ENCODE data around the gene CTNNA2.

The CTNNA2 gene

DNA sequence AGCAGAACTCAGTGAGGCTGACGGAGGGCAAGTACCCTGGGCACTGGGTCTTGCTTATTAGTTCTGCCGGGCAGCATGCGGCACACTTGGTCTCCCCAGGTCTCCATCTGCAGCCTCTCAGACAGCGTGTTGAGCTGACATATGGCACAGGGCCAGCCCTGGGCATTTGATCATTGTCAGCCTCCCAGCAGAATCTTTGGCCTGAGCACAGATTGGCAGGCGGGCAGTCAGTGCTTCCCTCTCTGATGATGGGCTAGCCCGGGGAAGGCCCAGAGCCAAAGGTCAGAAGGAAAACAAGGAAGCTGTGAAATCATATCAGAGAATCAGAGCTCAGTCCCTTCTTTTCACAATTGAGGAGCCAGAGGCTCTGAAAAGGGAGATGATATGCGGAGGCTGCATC, 941.8 kb downstream of the CTNNA2 start:
- no peak for DNase-seq

DNA sequence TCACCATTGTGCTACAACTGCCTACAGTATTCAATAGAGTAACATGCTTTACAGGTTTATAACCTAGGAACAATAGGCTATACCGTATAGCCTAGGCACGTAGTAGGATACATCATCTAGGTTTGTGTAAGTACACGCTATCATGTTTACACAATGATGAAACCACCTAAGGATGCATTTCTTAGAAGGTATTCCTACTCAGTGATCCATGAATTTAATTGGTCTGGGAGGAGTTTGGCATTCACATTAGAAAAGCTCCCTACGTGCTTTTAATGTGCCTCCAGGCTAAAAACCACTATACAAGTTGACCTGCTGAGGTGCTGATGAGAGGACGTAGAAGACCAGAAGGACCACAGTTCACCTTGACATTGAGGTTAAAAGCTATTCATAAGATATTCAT, 946.2 kb downstream of the CTNNA2 start:
- DNase-seq = no peak

DNA sequence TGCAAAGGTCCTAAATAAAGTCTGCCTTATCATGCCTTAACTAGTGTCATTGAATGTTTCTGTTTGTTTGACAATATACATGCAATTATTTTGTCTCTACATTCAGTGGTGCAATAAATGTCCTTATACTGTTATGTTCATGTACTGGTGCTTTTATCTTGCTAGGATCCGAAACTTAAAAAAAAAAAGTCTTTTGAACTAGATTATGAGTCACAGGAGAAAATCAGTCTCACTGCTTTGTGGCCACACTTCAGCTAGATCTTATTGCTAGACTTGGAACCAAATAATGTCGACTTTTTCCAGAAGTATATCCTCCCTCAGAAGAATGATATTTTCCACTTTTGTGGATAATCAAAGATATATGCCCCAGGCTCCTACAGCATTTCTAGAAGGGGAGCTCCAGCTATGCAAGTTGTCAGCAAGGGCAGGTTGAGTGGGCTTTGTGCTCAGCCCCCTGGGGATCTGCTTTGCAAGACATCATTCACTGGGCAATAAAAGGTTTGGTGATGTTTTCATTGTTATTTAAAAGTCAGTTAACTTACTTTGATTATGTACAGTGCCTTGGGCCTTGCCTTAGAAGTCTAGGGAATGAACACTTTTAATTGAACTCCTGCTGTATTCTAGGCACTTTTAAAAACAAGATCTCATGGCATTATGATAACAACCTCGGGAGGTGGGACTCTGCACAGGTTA, 948.8 kb downstream of the CTNNA2 start:
- no peak for DNase-seq

DNA sequence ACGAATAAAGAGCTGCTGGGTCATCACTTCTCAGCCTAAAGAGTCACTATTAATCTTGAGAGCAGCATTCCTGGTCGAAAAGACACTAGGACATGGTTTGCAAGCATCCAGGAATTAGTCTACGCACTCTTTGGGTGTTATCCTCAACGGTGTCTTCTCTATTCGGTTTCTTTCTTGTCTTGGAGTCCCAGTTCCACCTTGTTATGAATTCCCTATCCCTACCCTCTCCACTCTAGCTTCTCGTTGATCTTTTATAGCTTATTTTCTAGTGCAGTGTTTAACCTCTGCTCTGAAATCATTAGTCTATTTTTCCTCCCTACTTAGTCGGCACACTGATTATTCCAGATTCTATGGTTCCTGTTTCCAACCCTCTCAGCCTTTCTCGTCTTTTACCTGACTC, 949.8 kb downstream of the CTNNA2 start:
- DNase-seq = no peak

DNA sequence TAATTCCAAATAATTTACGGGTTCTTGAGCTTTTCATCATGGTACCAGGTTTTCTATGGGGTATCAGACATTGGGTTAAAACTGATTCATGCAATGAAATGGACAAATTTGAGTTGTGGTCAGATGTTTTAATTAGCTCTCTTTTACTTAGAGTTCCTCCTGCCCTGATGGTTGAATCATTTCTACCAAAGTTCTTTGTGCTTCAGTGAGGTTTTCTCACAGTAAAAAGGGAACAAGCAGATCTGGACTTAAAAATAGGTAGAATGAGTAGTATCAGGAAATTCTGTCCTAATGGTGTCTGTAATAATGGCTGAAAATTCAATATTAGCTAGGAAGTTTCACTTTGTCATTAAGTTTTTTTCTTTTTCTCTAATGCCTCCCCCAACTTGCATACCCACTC, 951.4 kb downstream of the CTNNA2 start:
- no peak for DNase-seq

DNA sequence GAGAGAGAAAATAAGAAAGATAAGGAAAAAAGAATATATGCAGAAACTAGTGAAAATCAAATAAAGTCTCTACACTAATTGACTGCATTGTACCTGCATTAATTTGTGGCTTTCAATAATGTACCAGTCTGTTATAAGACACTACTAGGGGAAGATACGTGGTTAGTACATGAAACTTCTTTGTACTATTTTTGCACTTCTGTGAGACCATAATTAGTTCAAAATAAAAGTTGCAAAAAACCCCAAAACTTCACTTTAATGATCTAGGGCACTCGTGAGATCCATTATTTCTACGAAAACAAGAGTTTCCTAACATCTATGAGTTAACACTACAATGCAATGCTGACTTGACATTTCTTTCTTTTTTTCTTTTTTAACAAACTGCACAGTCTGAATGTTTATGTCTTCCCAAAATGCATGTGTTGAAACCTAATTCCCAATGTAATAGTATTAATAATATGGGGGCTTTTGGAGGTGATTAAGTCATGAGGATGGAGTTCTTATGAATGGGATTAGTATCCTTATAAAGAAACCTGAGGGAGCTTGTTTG, 954.5 kb downstream of the CTNNA2 start:
- no peak for DNase-seq

DNA sequence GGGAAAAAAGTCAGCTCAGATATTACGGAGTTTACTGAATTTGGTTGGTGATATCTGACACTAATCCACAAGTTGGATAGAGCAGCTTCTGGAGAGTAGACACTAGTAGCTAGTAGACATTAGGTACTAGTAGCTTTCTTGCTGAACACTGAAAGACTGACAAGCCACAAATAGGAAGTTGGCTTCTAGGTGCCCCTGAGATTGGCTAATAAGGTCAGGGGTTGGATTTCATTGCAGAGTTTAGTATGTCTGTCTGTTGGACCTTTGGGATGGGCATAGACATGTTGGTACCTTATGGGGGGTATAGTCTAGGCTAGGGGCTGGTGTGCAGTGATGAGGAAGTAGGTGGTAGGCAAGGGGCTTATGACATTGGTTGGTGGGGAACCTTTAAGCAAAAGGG, 956.6 kb downstream of the CTNNA2 start:
- no peak for DNase-seq

DNA sequence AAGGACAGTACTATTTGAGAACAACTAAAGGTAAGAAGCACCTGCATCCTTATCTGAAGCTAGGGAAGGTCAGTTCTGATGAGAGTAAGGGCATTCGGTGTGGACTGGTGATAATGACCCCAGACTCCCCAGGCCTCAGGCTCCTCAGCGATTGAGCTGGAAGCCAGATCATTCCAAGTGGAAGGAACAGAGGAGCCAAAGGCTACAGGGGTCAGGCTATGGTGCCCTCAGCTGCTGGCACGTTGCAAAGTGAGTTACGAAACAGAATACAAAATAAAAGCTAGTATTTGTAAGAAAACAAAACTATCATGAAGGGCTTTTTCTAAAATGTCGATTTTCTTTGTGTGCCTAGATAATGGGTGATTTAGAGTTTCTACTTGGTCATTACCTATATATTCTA, 960.2 kb downstream of the CTNNA2 start:
- DNase-seq = no peak

DNA sequence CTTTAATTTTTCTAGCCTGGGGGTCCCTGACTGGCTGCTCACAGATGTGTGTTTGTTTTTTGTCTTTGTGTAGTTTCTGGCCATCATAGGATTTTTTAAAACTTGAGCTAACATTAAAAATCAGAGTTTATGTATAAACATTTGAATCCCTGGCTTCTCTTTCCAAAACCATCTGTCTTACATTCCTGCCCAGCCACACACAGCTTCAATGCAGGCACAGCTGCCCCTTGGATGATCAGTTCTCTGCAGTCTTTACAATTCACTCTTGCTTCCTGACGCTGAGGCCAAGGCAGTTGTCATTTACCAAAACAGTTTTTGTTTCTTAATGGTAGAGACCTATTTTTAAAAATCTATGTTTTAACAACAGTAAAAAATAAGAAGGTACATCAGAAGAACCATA, 960.9 kb downstream of the CTNNA2 start:
- DNase-seq = no peak

DNA sequence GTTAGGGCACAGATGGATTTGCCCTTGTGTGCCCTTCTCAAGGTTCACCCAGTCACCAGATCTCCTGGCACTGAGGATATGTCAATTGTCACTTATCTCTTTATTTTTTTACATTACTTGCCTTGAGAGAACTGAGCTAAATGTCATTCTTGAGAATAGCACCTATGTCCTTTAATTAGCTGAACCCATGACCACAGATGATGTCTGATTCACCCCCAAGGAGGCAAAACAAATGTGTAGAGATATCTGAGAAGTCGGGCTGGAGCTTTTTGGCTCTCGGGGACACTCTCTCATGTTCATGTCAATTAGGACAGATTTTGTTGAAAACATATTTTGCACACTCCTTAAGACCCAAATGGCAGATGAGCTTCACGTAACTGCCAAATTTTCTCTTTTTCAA, 963.1 kb downstream of the CTNNA2 start:
- DNase-seq = no peak

DNA sequence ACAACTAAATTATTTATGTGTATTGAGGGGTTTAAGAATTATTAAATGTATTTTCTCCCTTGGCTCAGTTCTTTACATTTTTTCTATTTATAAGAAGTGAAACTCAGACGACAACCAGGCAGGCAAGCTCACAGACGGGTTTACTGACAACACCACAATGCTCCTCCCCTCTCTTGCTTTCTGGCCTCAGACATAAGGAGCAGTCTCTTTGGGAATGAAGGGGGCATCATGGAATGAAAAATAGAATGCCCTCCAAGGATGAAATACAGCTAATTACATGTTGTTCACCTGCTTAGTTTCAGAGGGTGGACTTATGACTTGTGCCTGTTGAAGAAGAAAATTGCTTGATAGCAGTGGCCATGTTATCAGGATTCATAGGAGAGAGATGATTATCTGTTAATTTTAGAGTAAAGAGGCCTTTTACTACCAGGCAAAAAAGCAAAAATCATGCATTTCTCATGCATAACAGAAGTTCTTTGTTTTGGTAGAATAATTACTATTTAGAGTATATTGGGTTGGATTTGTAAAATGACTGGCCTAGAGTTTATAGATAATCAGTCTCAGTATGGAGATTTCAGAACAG, 963.8 kb downstream of the CTNNA2 start:
- DNase-seq = no peak

DNA sequence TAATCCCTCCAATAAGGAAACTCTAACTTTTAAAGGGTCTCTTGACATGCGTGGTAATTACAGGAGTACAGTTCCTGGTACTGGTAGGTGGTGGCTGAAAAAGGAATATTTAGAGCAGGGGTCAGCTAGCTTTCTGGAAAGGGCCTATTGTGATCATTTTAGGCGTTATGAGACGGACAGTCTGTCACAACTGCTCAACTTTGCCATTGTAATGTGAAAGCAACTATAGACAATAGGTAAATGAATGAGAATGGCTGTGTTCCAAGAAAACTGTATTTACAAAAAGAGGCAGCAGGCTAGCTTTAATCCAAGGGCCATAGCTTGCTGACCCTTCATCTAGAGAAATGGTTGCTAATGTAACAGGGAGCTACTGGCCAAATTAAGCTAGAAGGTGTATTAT, 969.4 kb downstream of the CTNNA2 start:
- DNase-seq = no peak

DNA sequence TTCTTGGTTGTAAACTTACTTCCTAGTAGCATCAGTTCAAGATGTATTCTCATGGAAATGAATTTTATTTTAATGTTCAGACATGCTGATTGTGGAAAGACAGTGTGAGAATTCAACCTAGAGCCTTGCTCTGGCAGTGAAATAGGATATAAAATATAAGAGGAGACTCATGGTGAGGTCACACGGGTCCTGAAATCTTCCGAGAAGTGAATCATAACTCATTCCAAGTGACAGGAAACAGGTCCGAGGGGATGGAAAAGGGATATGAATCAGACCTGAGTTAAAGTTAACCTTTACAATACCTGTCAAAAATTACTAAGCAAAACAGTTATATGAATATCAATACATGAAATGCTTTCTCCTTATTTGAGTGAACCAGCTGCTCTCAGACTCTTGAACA, 976.9 kb downstream of the CTNNA2 start:
- no peak for DNase-seq

DNA sequence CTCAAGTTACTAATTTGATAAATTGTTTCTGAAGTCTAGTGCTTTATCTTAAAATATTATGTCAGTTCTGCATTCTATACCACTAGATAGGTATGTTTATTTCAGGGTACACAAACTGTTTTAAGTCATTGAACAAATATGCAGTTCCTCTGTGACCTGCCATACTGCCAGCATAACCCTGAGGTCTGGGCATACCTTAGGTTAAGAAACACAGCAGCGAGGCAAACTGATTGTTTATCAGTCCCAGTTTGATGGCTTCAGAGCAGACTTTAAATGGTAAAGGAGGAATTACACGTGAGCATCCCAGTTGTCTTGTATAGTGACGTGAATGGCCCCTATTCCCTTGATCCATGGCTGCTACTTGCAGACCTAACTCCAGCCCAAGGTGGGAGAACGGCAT, 978.1 kb downstream of the CTNNA2 start:
- DNase-seq = no peak

DNA sequence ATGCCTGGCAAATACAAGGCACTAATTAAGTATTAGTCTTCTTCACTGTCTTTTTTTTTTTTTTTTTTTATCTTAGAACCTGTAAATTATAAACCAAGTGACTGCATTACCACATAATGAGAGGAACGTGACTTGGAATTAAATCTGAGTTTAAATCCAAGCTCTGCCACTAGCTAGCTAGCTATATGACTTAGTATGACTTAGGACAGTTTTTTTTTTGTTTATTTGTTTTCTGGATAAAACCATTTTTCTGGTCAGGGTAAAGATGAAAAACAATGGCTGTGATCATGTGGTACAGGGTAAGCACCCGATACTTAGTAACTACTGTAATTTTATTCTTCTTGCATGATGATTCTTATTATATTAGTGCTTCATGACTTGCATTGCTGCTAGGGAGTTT, 983.5 kb downstream of the CTNNA2 start:
- DNase-seq = no peak

DNA sequence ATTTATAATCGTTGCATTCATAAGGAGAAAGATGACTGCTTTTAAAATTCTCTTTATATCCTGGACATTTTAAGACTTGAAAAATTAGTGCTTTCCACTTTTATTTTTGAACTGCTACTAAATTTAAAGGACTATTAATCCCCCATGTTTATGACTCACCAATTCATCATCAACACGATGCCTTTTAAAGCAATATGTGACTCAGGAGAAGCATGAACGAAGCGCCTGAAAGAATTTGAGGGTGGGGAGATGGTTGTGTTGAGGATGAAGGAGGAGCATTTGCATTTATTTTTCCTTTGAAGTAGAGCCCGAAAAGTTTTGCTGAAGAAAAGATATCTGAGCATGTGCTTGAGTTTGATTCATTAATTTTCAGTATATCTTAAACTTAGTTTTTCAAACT, 983.9 kb downstream of the CTNNA2 start:
- no peak for DNase-seq

DNA sequence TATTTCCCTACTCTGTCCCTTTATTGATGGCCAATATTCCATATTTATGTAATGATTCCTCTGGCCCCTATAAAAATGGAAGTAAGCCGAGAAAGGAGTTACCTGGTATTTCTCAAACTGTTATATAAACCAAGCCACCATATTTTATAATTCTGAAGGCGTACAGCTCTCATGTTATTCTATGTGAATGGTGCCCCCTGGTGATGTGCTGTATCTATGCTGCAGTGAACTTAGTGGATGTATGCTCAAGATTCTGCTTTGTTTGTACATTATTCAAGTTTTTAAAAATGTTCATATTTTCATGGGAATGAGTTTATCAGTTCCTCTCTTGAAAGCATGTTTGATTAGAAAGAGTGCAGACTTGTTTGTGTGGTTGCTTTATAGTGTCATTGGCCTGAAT, 986.2 kb downstream of the CTNNA2 start:
- no peak for DNase-seq

DNA sequence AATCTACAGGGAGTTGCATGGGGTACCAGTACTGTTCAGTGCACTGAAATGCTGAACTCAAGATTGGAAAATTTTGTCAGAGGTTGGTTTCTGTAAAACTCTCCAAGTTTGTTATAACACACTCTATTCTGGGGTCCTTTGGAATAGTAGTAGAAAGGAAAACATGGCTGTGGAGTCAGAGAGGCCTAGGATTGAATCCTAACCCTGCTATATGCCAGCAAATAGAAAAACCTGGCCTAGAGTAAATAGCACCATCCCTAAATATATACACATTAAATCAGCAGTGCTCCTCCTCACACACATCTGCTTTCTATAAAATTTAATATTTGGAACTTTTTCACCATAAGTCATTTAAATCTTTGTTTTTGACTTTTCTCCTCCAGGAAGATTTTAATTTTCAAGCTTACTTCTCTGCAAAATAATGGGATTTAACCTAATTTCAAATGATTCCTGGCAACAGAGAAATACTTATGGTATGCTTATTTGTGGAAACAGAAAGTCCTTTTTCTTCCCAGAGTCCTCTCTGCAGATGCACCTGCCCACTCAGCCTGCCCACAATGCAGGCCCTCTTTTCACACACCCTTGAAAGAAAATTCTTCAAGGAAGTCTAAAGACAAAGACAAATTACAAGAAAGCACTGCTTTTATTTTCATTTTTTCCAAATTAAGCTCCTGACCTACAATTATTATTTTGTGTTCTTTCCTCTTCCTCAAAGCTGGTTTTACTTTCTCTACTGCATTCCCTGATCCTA, 989.2 kb downstream of the CTNNA2 start:
- DNase-seq = no peak

DNA sequence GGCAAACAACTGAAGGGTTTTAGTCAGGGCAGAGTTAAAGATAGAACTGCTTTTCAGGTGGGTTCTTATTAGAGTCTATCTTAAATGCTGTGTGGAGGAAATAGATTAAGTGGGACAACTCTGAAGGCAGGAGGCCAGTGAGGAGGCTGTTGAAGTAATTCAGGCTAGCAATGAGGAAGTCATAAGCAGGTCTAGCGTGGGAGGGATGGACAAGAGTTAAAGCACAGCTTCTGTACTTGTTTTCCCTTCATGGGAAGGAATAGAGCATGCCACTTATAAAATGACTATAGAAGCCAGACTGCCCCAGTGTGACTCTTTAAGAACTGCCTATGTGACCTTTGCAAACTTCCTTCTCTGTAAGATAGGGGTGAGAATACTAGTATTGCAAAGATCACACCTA, 993.7 kb downstream of the CTNNA2 start:
- DNase-seq = no peak

DNA sequence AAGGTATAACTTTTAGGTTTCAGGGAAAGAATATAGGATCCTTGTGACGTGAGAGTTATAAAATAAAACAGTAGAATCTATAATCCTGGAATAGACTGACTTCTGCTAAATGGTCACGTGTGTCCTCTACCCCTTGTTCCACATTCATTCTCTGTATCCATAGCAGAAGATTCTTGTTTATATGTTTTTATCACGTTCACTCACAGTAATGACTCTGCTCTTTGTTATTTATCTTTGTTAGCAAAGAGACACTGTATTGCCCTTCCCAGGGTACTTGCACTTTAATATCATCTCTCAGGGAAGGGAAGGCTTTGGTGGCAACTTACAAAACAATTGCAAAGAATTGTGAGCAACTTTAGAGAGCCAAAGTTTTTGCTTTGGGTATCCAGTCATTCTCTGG, 997.9 kb downstream of the CTNNA2 start:
- no peak for DNase-seq

DNA sequence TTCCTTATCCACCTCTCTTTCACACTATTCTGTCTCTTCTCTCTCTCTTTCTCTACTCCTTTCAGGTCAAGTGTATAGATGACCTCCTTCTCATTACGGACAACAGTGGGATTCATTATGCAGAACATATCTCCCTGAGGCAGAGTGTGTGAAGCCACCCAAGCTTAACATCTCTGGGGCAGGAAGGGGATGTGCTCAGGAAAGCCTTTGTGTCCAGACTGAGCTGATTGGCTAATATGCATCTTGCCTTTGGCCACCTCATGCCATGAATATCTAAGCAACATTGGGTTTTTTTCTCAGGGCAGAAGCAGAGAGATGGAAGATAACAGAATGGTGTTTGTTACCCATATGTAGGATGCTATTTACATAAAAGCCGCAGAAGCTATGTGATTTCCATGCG, 1003.1 kb downstream of the CTNNA2 start:
- DNase-seq = no peak

DNA sequence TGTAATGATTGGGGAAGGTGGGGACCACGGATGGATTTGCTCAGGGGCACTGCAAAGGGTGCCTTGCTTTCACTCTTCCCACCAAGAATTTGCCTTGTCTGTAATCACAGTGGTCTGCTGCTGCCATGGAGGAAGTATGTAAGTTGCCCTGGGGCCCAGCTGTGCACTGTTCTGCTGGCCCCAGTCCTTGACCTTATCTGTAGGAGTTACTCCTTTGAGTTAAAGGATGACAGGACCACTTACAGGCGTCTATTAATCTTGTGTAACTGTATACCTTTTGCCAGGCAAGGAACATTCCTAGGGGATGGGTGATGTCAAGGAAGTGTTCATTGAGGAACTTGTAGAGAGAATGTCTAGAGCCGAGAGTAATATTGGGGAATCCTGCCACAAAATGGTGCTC, 1004.5 kb downstream of the CTNNA2 start:
- DNase-seq = no peak

DNA sequence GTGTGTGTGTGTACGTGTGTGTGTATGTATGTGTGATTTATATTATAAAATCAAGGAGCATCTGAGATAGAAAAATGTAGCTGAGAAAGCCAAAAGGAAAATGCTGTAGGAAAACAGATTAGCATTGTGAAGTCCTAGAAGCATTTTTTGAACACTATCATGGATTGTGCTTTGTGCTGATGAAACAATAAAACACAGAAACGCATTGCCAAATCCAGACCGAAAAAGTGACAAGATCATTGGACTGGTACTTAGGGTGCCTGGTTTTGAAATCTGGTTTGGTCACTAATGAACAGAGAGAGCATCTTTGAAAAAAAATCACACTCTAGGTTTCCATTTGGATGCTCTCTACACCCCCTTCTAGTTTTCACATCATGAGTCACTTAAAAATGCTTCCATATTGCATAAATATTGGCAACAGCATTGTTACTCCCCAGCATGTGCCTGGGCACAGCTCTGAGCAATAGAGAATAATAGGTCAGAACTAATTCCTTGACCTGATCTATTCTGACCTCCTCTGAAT, 1006.3 kb downstream of the CTNNA2 start:
- DNase-seq = no peak

DNA sequence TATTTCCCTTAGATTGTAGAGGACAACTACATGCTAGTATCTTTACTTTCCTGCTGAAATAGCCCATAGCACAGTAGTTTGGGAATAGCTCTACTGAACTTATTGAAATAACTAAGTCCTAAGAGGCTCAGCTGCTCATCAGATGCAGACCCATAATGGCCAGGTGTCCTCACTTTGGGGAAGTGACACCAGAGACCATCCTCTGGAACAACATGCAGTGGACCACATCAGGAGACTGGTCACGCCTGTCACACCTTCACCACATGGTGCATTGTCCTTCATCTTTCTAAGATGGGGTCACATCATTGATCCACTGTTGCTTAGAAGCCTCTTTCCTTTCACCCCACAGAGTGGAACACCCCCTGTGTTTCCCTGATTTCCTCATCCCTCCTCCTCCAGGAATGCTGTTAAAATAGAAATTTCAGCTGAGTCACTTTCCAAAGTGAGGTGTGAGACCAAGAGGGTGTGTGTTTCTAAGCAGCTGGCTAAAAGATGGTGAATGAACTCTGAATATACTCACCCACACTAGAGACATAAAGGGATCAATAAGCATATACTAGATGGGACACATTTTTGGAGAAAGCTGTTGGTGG, 1006.9 kb downstream of the CTNNA2 start:
- no peak for DNase-seq
